Panc1 (cell line): ENCODE measurements around the gene TXN. TPM values are rescaled to one million over a fixed set of nuclear protein-coding genes. Genes with fewer than 3 reads are reported as not detected.

Source experiments
- ATAC-seq: fragments of 200-7000 bp; cut with Tn5 transposase; 2 replicates; pipeline ENCODE4 v1.9.1; 2020; ENCODE audit warnings: mild to moderate bottlenecking, moderate library complexity
- BruUV-seq: library from RNA; stranded (reverse); fragments of 400-500 nt; replicated peaks from 2 replicates; lab custom pipeline; 2021; lab: Mats Ljungman, UMichigan
- CTCF ChIA-PET: fragments of 300-600 bp; sonication (Branson Sonifier 250); formaldehyde crosslinking; loops from one replicate; lab custom pipeline; 2022; ENCODE audit warnings: antibody characterized with exemption; lab: Charles Lee
- POLR2A ChIA-PET: fragments of 300-600 bp; sonication (Branson Sonifier 250); formaldehyde crosslinking; loops from one replicate; lab custom pipeline; 2022; ENCODE audit warnings: antibody characterized with exemption; lab: Charles Lee
- DNase-seq: peaks from one replicate; pipeline ENCODE4 v3.0.0-alpha.2; 2010; ENCODE audit warnings: low read depth, low spot score
- H3K27ac ChIP-seq: 2 replicates; pipeline ENCODE4 v1.5.1; 2011; ENCODE audit warnings: mild to moderate bottlenecking, low read length, inconsistent platforms
- H3K27me3 ChIP-seq: fragments of 200-500 bp; sonication (Bioruptor generic); 2 replicates; pipeline ENCODE4 v1.6.0; 2014; ENCODE audit warnings: low read length, inconsistent platforms; ENCODE audit not compliant: control insufficient read depth, insufficient read depth
- H3K36me3 ChIP-seq: fragments of 200-500 bp; sonication (Bioruptor generic); 2 replicates; pipeline ENCODE4 v1.5.1; 2014; ENCODE audit warnings: inconsistent platforms, mild to moderate bottlenecking, low read length, moderate library complexity; ENCODE audit not compliant: control insufficient read depth, insufficient read depth
- H3K4me1 ChIP-seq: 2 replicates; pipeline ENCODE4 v1.5.1; 2011; ENCODE audit warnings: inconsistent platforms, mild to moderate bottlenecking, low read length, moderate library complexity; ENCODE audit not compliant: control insufficient read depth, insufficient read depth
- H3K4me3 ChIP-seq, 2 experiments: 2 replicates each; pipeline ENCODE4 v1.5.1; 2011 to 2012; ENCODE audit warnings: low read depth in 2 of 2, low read length in 2 of 2, mild to moderate bottlenecking in 2 of 2, inconsistent platforms in 1 of 2, moderate library complexity in 1 of 2
- H3K9me3 ChIP-seq: fragments of 200-500 bp; sonication (Bioruptor generic); 2 replicates; pipeline ENCODE4 v1.5.1; 2014; ENCODE audit warnings: low read depth, mild to moderate bottlenecking, inconsistent platforms, low read length, moderate library complexity; ENCODE audit not compliant: control insufficient read depth, insufficient read depth
- CTCF ChIP-seq: fragments of 450-650 bp; IDR thresholded peaks from 2 replicates; pipeline ENCODE4 v1.5.1; 2017; ENCODE audit warnings: mild to moderate bottlenecking
- POLR2AphosphoS5 ChIP-seq: IDR thresholded peaks from 2 replicates; pipeline ENCODE4 v1.6.1; 2012; ENCODE audit warnings: mild to moderate bottlenecking, low read depth, low read length, moderate library complexity
- REST ChIP-seq, 2 experiments: IDR thresholded peaks; 2 replicates each; pipeline ENCODE4 v1.6.1; 2011 to 2012; ENCODE audit warnings: low read depth in 2 of 2, control low read depth in 1 of 2, low read length in 1 of 2, mild to moderate bottlenecking in 1 of 2, moderate library complexity in 1 of 2; ENCODE audit not compliant: insufficient read depth in 1 of 2
- SIN3A ChIP-seq: IDR thresholded peaks from 2 replicates; pipeline ENCODE4 v1.6.1; 2012; ENCODE audit warnings: low read depth, mild to moderate bottlenecking, low read length, moderate library complexity, borderline replicate concordance; ENCODE audit not compliant: insufficient read depth
- TCF7L2 ChIP-seq: IDR thresholded peaks from 2 replicates; pipeline ENCODE4 v1.6.1; 2011; ENCODE audit warnings: mild to moderate bottlenecking, low read depth, low read length, inconsistent platforms
- in situ Hi-C: cut with HindIII; loops from 2 replicates; pipeline ENCODE4 v1.10.0; 2016; ENCODE audit warnings: low sequenced_read_pairs, low pct_unique_long_range_greater_than_20kb
- intact Hi-C: fragments of 100-400 bp; cut with micrococcal nuclease; formaldehyde crosslinking; loops from one replicate; pipeline ENCODE4 v1.10.0; 2022; ENCODE audit not compliant: unreplicated experiment
- total RNA-seq: library from RNA; stranded (reverse); gene quantifications from one replicate; pipeline ENCODE4 v1.2.1, GENCODE V29; 2021; ENCODE audit not compliant: unreplicated experiment

Gene TXN
- total RNA-seq, 1 experiment from 2014 or later: 197 TPM

- Histone ChIP-seq H3K36me3 (no peaks in the 10 kb centered on the region), H3K27ac (no peak overlapping the region), H3K27me3 (no peaks in the 10 kb centered on the region), H3K9me3 (no peaks in the 10 kb centered on the region), H3K4me1 (no peaks in the 10 kb centered on the region), H3K4me3 (no peak overlapping the region)
- intact Hi-C loops (no loop called here), in situ Hi-C loops (no loop called here)
- ATAC-seq (no peak), DNase-seq (no peak)
- POLR2A ChIA-PET: no interaction called here
- no TSS peak for BruUV-seq
- no peak for TF ChIP-seq REST (IDR thresholded peaks at IDR 0.05; ENCODE audit: insufficient read depth in 1 of 2, low read depth in 2 of 2, low read length in 1 of 2)
- no peak for TF ChIP-seq SIN3A
- TF ChIP-seq CTCF: no peak
- TF ChIP-seq TCF7L2: no peak
- TF ChIP-seq POLR2AphosphoS5: no peak
- CTCF ChIA-PET: no interaction called here
Observed at GRCh38 chr9:110282739-110283081, 26.4 kb upstream of the TXN start.

GRCh38 chr9:110282018-110282738 lies 25.9 kb upstream of the TXN start:
- Histone ChIP-seq H3K27me3 (no peaks in the 10 kb centered on the region), H3K9me3 (no peaks in the 10 kb centered on the region), H3K4me3 (no peak overlapping the region), H3K27ac (no peak overlapping the region), H3K4me1 (no peaks in the 10 kb centered on the region), H3K36me3 (no peaks in the 10 kb centered on the region)
- ChIA-PET CTCF (no interaction called here), POLR2A (no interaction called here)
- no peak for TF ChIP-seq POLR2AphosphoS5
- no peak for TF ChIP-seq TCF7L2
- no peak for TF ChIP-seq SIN3A
- TF ChIP-seq REST (IDR thresholded peaks at IDR 0.05; ENCODE audit: insufficient read depth in 1 of 2, low read depth in 2 of 2, low read length in 1 of 2): no peak
- TF ChIP-seq CTCF: no peak
- BruUV-seq: no TSS peak
- DNase-seq (no peak), ATAC-seq (no peak)
- in situ Hi-C loops: no loop called here
- intact Hi-C loops: no loop called here
